ENCODE results near the gene HNRNPCL1.
"Not testable (repeated sequence)": the region's sequence is repeated elsewhere in the genome, so short reads cannot be mapped to it uniquely, and the experiment has no call there.

Gene HNRNPCL1

DNA sequence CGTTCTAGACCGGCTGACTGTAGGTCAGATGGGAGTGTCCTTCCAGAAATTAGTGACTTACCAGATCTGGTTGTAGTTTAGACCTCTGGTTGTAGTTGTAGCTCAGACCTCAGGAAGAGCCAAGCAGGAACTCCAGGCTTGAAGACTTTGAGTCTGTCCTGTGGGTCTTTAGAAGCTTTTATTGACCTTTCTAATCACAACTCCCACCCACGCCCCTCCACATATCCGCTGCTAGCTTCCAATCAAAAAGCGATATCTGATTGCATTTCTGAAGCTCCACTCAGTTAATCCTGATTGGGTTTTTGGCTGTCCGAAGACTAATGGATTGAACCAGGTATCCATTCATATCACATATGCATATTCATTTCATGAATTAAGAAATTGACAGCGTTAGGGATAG, at the start of gene HNRNPCL1:
Gene HNRNPCL1 (minus strand): TSS at position 101 of the 400 bp plus-strand sequence. CDS start 431 bp downstream, outside the sequence.
- DNase-seq: not testable (repeated sequence)

DNA sequence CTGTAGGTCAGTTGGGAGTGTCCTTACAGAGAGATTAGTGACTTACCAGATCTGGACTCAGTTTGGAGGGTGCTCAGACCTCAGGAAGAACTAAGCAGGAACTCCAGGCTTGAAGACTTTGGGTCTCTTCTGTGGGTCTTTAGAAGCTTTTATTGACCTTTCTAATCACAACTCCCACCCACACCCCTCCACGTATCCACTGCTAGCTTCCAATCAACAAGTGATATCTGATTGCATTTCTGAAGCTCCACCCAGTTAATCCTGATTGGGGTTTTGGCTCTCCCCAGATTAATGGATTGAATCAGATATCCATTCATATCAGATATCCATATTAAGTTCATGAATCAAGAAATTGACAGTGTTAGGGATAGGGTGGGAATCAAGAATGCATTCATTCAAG, 49.6 kb upstream of the HNRNPCL1 start, which contains the start of gene PRAMEF10:
Gene PRAMEF10 (minus strand): TSS at position 101 of the 400 bp plus-strand sequence. CDS start 2,423 bp downstream, outside the sequence.
- not testable (repeated sequence) for DNase-seq

DNA sequence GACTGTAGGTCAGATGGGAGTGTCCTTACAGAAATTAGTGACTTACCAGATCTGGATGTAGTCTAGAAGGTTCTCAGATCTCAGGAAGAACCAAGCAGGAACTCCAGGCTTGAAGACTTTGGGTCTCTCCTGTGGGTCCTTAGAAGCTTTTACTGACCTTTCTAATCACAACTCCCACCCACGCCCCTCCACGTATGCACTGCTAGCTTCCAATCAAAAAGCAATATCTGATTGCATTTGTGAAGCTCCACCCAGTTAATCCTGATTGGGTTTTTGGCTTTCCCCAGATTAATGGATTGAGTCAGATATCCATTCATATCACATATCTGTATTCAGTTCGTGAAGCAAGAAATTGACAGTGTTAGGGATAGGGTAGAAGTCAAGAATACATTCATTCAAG, 37.6 kb upstream of the HNRNPCL1 start, which contains the start of gene PRAMEF4:
Gene PRAMEF4 (minus strand): TSS at position 101 of the 400 bp plus-strand sequence. CDS start 2,807 bp downstream, outside the sequence.
- DNase-seq: not testable (repeated sequence)

DNA sequence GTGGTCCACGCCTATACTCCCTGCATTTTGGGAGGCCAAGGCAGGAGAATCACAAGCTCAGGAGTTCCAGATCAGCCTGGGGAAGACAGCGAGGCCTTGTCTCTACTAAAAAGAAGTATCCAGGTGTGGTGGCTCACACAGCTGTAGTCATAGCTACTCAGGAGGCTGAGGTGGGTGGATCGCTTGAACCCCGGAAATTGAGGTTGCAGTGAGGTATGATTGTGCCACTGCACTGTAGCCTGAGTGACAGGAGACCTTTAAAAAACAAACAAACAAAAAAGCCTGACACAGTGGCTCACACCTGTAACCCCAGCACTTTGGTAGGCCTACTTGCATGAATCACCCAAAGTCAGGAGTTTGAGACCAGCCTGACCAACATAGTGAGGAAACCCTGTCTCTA, 29.9 kb upstream of the HNRNPCL1 start:
- DNase-seq: not testable (repeated sequence)

DNA sequence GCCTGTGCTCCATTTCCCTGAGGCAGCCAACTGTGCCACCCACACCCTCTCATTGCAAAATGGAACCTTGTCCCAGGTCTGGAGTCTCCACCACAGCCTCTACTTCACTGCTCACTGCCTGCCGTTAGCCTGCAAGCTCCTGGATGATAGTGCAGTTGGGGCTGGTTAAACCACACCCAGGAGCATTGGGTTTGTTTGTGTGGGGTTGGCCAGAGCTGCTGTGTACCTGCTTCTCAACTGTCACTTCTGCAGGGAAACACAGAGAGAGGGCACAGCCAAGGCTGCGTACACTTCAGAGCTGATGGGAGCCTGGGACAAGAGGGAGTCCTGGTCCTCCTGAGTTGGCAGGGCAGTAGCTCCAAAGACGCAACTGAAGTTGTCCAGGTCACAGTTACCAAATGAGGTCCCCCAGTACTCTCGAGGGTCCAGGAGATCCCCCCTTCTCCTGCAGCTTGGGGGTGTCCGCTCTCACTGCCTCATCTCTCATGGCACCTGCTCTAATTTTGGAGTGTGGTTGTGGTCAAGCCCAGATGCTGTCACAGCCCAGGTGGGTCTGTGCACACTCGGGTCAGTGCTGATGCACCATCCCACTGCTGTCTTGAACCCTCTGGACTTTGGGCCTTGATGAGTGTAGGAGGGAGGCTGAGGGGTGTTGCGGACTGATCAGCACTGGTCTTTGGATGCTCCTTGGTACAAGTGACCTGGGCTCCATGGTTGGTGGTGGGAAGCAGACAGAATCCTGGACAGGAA, 14.8 kb upstream of the HNRNPCL1 start:
- not testable (repeated sequence) for DNase-seq

DNA sequence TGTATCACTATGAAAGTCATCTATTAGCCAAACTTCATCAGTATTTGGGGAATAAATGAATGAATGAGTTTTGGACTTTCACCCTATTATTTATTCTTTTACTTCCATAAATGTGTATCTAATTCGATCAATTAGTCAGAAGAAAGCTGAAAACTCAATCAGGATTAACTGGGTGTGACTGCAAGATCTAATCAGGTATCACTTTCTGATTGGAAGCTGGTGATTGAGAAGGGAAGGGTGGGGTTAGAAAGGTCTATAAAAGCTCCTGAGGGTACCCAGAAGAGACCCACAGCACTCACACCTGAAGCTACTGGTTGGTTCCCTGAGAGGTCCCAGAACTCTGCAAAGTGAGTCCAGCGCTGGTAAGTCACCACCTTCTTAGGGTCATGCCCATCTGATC, 8.3 kb upstream of the HNRNPCL1 start, which contains the start of gene PRAMEF2:
Gene PRAMEF2 (plus strand): TSS at position 301 of the 400 bp plus-strand sequence. CDS start 1,924 bp downstream, outside the sequence.
- DNase-seq: not testable (repeated sequence)

DNA sequence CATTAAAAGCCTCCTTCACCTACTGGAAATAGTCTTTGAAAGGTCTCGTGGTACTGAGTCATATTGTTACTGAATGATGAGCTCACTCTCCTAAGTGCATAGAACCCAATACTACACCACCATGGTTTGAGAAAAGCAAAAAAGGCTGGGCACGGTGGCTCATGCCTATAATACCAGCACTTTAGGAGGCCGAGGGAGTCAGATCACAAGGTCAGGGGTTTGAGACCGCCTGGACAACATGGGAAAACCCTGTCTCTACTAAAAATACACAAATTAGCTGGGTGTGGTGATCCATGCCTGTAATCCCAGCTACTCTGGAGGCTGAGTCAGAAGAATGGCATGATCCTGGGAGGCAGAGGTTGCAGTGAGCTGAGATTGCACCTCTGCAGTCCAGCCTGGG, 3.3 kb upstream of the HNRNPCL1 start:
- DNase-seq: no peak

DNA sequence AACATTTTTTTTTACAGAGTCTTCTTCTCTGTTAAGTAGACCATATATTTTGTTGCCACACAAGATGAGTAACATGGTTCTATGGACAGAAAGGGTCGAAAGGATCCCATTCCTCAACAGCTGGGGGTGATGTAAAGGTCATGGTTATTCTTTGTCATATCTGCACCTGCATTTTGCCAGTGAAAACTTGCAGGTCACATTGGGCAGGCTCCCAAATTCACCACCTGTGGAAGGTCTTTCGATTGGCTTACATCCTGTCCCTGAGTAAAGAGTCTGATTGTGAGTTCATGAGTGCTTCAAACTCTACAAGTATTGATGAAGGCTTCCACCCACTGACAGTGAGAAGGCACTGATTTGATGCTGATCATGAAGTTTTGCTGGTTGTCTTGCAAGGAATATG, 15.3 kb downstream of the HNRNPCL1 start:
- not testable (repeated sequence) for DNase-seq

DNA sequence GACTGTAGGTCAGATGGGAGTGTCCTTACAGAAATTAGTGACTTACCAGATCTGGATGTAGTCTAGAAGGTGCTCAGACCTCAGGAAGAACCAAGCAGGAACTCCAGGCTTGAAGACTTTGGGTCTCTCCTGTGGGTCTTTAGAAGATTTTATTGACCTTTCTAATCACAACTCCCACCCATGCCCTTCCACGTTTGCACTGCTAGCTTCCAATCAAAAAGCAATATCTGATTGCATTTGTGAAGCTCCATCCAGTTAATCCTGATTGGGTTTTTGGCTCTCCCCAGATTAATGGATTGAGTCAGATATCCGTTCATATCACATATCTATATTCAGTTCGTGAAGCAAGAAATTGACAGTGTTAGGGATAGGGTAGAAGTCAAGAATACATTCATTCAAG, 17.2 kb downstream of the HNRNPCL1 start, which contains the start of gene PRAMEF11:
Gene PRAMEF11 (minus strand): TSS at position 101 of the 400 bp plus-strand sequence. CDS start 2,621 bp downstream, outside the sequence.
- DNase-seq: not testable (repeated sequence)

DNA sequence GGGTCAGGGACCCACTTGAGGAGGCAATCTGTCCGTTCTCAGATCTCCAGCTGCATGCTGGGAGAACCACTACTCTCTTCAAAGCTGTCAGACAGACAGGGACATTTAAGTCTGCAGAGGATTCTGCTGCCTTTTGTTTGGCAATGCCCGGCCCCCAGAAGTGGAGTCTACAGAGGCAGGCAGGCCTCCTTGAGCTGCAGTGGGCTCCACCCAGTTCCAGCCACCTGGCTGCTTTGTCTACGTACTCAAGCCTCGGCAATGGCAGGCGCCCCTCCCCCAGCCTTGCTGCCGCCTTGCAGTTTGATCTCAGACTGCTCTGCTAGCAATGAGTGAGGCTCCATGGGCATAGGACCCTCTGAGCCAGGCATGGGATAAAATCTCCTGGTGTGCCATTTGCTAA, 29.5 kb downstream of the HNRNPCL1 start:
- DNase-seq: not testable (repeated sequence)

DNA sequence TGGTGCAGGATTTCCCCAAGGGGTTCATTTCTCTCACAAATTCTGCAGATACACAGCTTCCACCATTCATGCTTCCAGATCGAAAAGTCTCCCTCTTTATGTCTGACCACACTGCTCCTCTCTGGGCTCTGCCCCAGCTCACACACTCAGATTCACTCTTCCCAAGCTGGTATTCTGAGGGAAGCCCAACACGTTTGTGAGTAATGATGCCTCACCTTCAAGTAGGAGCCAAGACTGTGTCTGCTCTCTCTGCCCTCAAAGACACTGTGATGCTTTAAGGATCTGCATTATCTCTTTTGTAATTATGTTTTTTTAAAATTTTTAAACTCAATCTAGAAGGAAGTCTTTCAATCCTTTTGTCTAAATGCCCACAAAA, 37.1 kb downstream of the HNRNPCL1 start:
- no peak for DNase-seq

DNA sequence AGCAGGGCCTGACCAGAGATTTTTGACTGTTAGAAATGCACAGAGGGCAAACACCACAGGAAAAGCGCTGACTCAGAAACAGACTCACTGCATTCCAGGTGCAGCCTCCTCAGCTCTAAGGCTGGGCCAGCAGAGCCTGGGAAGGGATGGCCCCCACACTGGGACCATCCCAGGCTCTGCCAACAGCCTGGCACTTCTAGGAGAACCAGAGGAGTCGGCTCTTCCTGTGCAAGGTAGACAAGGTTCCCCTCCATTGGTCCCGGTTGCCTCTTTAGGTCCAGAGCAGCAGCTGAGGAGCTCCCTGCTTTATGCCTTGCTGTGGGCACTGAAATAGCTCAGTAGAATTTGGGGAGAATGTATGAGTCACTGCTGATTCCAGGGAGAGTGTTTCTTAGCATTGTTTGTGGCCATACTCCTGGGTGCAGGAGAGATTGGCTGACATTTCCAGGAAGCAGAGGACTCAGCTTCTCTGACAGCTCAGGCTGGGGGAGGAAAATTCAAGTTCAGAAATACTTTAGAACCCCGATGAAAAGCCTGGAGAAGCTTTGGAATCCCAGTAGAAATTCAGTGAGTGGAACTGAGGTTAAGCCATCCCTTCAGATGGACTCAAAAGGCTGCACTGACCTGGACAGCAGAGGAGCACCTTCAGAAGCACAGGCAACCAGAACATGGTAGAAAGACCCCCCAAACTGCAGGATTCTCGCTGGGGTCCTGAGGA, 37.7 kb downstream of the HNRNPCL1 start:
- DNase-seq: no peak

DNA sequence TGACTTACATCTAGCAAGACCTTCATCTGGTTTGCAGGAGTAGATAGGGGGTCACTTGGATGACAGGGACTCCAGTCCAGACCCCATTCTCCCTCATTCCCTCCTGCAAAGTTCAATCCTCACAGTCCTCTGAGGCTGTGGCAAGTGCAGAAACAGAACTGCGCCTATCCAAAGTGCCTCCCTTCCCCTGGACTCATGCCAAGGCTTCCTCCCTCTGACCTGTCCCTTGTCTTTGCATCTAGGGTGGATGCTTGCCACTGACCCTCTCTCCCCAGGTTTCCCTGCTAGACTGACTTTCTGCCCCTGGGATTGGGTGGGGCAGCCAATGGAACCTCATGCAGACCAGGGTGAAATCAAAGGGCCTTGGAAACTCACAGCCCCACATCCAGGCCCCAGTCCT, 38.6 kb downstream of the HNRNPCL1 start:
- DNase-seq: no peak

DNA sequence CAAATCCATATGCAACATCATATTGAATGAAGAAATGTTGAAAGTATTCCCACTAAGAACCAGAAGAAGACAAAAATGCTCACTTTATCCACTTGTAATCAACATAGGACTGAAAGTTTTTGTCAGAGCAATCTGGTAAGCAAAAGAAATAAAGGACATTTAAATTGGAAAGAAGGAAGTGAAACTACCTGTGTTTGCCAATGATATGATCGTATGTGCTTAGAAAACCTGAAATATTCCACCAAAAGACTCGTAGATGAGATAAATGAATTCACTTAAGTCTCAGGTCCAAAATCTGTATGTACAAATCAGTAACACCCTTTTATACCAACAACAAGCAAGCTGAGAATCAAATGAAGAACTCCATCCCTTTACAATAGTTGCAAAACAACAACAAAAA, 48.8 kb downstream of the HNRNPCL1 start:
- no peak for DNase-seq

DNA sequence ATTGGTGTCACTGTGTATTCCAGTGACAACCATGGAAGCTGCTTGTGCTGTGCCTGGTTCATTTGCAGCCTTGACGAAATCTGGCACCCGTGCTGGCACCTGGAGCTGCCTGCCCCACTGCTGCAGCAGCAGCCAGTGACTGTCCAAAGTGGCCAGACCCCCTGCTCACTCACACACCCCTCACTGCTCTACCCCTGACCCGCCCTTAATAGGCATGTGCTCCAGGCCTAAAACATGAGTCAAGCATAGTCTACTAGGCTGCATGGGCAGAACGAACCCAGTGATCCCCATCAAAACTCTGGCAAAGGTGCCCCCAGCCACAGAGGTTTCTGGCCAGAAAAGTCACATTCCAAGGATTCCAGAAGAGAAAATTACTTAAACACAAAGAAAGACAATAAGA, 49.6 kb downstream of the HNRNPCL1 start:
- no peak for DNase-seq

Data from NCI-H774 (cell line).